ENCODE measurements around the gene CELF2. TPM values are rescaled to one million over a fixed set of nuclear protein-coding genes. Genes with fewer than 3 reads are reported as not detected.

CELF2 gene
- total and polyA plus RNA-seq, 2 of the 4 experiments (the other 2 are of a cell fraction), result 3.5 to 6.6 TPM

DNA sequence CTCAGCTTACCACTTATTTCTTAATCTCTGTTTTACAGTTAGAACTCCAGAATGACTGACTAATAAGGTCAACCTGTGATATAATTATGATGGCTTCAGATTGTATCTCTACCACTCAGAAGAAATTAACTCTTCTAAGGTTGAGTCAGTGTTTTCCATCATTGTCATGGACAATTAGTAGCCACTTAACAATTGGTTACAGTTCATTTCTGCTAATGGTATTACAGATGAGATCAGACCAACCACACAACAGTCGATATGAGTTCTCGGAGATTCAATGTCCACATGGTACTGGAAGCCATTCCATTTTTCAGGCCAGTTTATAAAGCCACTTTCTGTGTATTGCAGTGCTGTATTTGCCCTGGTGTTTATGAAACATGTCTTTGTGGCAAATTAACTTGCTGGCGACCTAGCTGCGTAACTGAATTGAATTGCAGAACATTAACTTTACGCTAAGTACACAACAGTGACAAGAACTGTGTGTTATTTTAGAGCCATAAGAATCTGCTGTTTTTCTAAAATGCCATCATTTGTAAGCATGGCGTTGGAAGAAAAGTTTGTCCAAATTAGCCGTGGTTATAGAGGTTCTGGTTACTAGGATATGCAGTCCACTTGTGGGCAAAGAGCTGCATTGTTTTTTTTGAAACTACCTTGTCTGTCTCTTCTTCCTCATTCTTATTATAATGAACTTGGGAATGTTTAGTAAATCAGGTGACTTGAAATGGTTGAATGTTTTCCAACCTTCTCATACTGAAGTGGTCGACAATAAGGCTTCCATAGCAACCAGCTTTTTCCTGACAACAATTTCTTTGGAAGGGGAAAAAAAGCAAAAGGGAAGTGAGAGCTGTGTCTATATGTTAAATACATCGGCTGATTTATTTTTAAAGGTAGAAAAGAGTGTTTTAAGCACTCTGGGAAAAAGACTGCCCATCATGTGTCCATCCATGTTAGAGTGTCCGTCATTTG lies 76.4 kb downstream of the CELF2 start:
- H3K4me3 ChIP-seq (ENCODE audit: insufficient read depth, low read depth, low read length), result no peak overlapping the region
- H3K79me1 ChIP-seq (ENCODE audit: low read depth in 1 of 2, low read length in 2 of 2), result no peaks in the 10 kb centered on the region
- 90% methylated on average over 2 of the region's 10 CpGs; no CpG with 5 or more reads in 1 of the 2 experiments for WGBS, 2 experiments (ENCODE audit: extremely low coverage in 2 of 2, insufficient read length in 1 of 2)
- H2BK5ac ChIP-seq (ENCODE audit: low read depth, low read length, poor library complexity, severe bottlenecking), result no peak overlapping the region
- BruUV-seq (replicated peaks), result no TSS peak
- no peaks in the 10 kb centered on the region for H3K36me3 ChIP-seq (ENCODE audit: control insufficient read depth, insufficient read depth, low read length)
- no peak overlapping the region for H2BK20ac ChIP-seq (ENCODE audit: low read depth, low read length)
- no peak overlapping the region for H3K14ac ChIP-seq (replicated peaks; ENCODE audit: low read depth, low read length)
- intact Hi-C loops (cut with micrococcal nuclease), result no loop called here
- no peak overlapping the region for H2BK120ac ChIP-seq (ENCODE audit: low read depth, low read length)
- no peak overlapping the region for H3K27ac ChIP-seq (ENCODE audit: insufficient read depth, low read length)
- TF ChIP-seq, protein P1, sequence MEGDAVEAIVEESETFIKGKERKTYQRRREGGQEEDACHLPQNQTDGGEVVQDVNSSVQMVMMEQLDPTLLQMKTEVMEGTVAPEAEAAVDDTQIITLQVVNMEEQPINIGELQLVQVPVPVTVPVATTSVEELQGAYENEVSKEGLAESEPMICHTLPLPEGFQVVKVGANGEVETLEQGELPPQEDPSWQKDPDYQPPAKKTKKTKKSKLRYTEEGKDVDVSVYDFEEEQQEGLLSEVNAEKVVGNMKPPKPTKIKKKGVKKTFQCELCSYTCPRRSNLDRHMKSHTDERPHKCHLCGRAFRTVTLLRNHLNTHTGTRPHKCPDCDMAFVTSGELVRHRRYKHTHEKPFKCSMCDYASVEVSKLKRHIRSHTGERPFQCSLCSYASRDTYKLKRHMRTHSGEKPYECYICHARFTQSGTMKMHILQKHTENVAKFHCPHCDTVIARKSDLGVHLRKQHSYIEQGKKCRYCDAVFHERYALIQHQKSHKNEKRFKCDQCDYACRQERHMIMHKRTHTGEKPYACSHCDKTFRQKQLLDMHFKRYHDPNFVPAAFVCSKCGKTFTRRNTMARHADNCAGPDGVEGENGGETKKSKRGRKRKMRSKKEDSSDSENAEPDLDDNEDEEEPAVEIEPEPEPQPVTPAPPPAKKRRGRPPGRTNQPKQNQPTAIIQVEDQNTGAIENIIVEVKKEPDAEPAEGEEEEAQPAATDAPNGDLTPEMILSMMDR (conservative IDR thresholded peaks at IDR 0.05; ENCODE audit: low read depth, low read length), result no peak
- no peak for TF ChIP-seq RCOR1 (IDR thresholded peaks at IDR 0.05; ENCODE audit: insufficient replicate concordance, low read length)
- TF ChIP-seq POLR2A (IDR thresholded peaks at IDR 0.05; ENCODE audit: low read depth, low read length), result no peak
- TF ChIP-seq RAD21 (IDR thresholded peaks at IDR 0.05; ENCODE audit: low read length), result no peak
- no peak for TF ChIP-seq BHLHE40 (IDR thresholded peaks at IDR 0.05; ENCODE audit: low read depth, low read length)
- TF ChIP-seq, protein P2, sequence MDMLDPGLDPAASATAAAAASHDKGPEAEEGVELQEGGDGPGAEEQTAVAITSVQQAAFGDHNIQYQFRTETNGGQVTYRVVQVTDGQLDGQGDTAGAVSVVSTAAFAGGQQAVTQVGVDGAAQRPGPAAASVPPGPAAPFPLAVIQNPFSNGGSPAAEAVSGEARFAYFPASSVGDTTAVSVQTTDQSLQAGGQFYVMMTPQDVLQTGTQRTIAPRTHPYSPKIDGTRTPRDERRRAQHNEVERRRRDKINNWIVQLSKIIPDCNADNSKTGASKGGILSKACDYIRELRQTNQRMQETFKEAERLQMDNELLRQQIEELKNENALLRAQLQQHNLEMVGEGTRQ (IDR thresholded peaks at IDR 0.05; ENCODE audit: low read depth, low read length), result no peak
- no peak for TF ChIP-seq MAFK (IDR thresholded peaks at IDR 0.05; ENCODE audit: low read depth, low read length)
- no peak for TF ChIP-seq MAZ (IDR thresholded peaks at IDR 0.05; ENCODE audit: borderline replicate concordance, low read depth, low read length)
- no peak for TF ChIP-seq CHD1 (IDR thresholded peaks at IDR 0.05; ENCODE audit: low read depth, low read length)
- TF ChIP-seq, protein P3, sequence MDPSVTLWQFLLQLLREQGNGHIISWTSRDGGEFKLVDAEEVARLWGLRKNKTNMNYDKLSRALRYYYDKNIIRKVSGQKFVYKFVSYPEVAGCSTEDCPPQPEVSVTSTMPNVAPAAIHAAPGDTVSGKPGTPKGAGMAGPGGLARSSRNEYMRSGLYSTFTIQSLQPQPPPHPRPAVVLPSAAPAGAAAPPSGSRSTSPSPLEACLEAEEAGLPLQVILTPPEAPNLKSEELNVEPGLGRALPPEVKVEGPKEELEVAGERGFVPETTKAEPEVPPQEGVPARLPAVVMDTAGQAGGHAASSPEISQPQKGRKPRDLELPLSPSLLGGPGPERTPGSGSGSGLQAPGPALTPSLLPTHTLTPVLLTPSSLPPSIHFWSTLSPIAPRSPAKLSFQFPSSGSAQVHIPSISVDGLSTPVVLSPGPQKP (IDR thresholded peaks at IDR 0.05; ENCODE audit: borderline replicate concordance, low read depth, low read length), result no peak
- TF ChIP-seq MXI1 (IDR thresholded peaks at IDR 0.05; ENCODE audit: borderline replicate concordance, low read depth, low read length), result no peak
- TF ChIP-seq SMC3 (IDR thresholded peaks at IDR 0.05; ENCODE audit: low read depth, low read length), result no peak
- no peak overlapping the region for H4K91ac ChIP-seq (ENCODE audit: insufficient read depth, low read depth, low read length)
- H3K9me1 ChIP-seq (ENCODE audit: insufficient read depth, low read length), result no peaks in the 10 kb centered on the region
- H2AK5ac ChIP-seq (ENCODE audit: low read depth, low read length), result no peak overlapping the region
- POLR2A ChIA-PET (ENCODE audit: unreplicated experiment), result no interaction called here
- H2AFZ ChIP-seq (replicated peaks; ENCODE audit: low read length, poor library complexity), result no peak overlapping the region
- CTCF ChIA-PET, result no interaction called here
- no peaks in the 10 kb centered on the region for H4K20me1 ChIP-seq (ENCODE audit: insufficient read depth, low read length)
- no peak overlapping the region for H3K23ac ChIP-seq (ENCODE audit: low read depth, low read length)
- no peaks in the 10 kb centered on the region; the same call in 1 of the 2 replicates for H3K9me3 ChIP-seq (ENCODE audit: control insufficient read depth, insufficient read depth, low read length)
- H3K18ac ChIP-seq (ENCODE audit: low read depth, low read length), result no peak overlapping the region
- no peak overlapping the region for H3K4ac ChIP-seq (ENCODE audit: low read depth, low read length)
- ATAC-seq (ENCODE audit: low read depth) (no peak), DNase-seq (no peak)
- in situ Hi-C loops (cut with MboI; ENCODE audit: low sequenced_read_pairs), result no loop called here
- dilution Hi-C loops (cut with HindIII; ENCODE audit: low sequenced_read_pairs, unreplicated experiment), result no loop called here
- no peak overlapping the region for H4K5ac ChIP-seq (ENCODE audit: low read depth, low read length)
- no peaks in the 10 kb centered on the region for H3K4me1 ChIP-seq (ENCODE audit: control insufficient read depth, insufficient read depth, low read length)
- no peak overlapping the region for H2AK9ac ChIP-seq (replicated peaks; ENCODE audit: low read depth, low read length, poor library complexity)
- no peak overlapping the region for H3K9ac ChIP-seq (ENCODE audit: low read depth, low read length)
- no peak overlapping the region for H4K8ac ChIP-seq (ENCODE audit: low read depth in 2 of 2, low read length in 2 of 2)
- no peak overlapping the region for H3K56ac ChIP-seq (ENCODE audit: extremely low read depth, insufficient read depth, low read length)
- H3K27me3 ChIP-seq (ENCODE audit: control insufficient read depth, insufficient read depth, low read length), result no peaks in the 10 kb centered on the region
- no peak overlapping the region for H3K4me2 ChIP-seq (ENCODE audit: low read depth, low read length)
- no peak overlapping the region for H2BK15ac ChIP-seq (ENCODE audit: low read depth, low read length)
